H9 (cell line): ENCODE results near the gene SUFU. TPM values are rescaled to one million over a fixed set of nuclear protein-coding genes. Genes with fewer than 3 reads are reported as not detected.
A peak's percentile ranks its signal among the peaks of the same experiment; 100 is the strongest.

Source experiments
- DNase-seq: peaks from one replicate; pipeline ENCODE4 v3.0.0-alpha.2; 2017
- H2AFZ ChIP-seq: one replicate; pipeline ENCODE4 v1.6.1; 2013; ENCODE audit warnings: mild to moderate bottlenecking, low read length, control low read depth, moderate library complexity
- H2AK5ac ChIP-seq: 2 replicates; pipeline ENCODE4 v1.6.1; 2013; ENCODE audit warnings: low read length, control low read depth, mixed read lengths; ENCODE audit not compliant: insufficient read length
- H2BK120ac ChIP-seq: one replicate; pipeline ENCODE4 v1.6.1; 2013; ENCODE audit warnings: low read depth, mild to moderate bottlenecking, low read length, control low read depth, inconsistent platforms; ENCODE audit not compliant: poor library complexity, severe bottlenecking
- H2BK12ac ChIP-seq: 2 replicates; pipeline ENCODE4 v1.6.1; 2013; ENCODE audit warnings: low read length, control low read depth, mixed read lengths, low read depth; ENCODE audit not compliant: insufficient read length
- H2BK15ac ChIP-seq: 2 replicates; pipeline ENCODE4 v1.6.1; 2013; ENCODE audit warnings: low read depth, low read length, control low read depth
- H2BK20ac ChIP-seq: one replicate; pipeline ENCODE4 v1.6.1; 2013; ENCODE audit warnings: low read depth, mild to moderate bottlenecking, low read length, control low read depth, inconsistent platforms; ENCODE audit not compliant: poor library complexity, severe bottlenecking
- H2BK5ac ChIP-seq: 2 replicates; pipeline ENCODE4 v1.6.1; 2013; ENCODE audit warnings: low read length, control low read depth, mixed read lengths; ENCODE audit not compliant: insufficient read length
- H3K14ac ChIP-seq: 2 replicates; pipeline ENCODE4 v1.6.1; 2013; ENCODE audit warnings: low read length, control low read depth; ENCODE audit not compliant: insufficient read depth
- H3K18ac ChIP-seq: 2 replicates; pipeline ENCODE4 v1.6.1; 2013; ENCODE audit warnings: low read depth, mild to moderate bottlenecking, mixed read lengths, low read length, control low read depth; ENCODE audit not compliant: insufficient read length
- H3K23ac ChIP-seq: 2 replicates; pipeline ENCODE4 v1.6.1; 2013; ENCODE audit warnings: low read length, control low read depth, mixed read lengths, low read depth; ENCODE audit not compliant: insufficient read length
- H3K23me2 ChIP-seq: 2 replicates; pipeline ENCODE4 v1.6.1; 2013; ENCODE audit warnings: low read depth, mild to moderate bottlenecking, mixed read lengths, low read length, control low read depth; ENCODE audit not compliant: insufficient read length, poor library complexity, severe bottlenecking
- H3K27ac ChIP-seq: 2 replicates; pipeline ENCODE4 v1.5.1; 2013; ENCODE audit warnings: low read length, control low read depth, mixed read lengths, low read depth; ENCODE audit not compliant: insufficient read length
- H3K27me3 ChIP-seq: 2 replicates; pipeline ENCODE4 v1.6.1; 2013; ENCODE audit warnings: low read length, control low read depth, inconsistent platforms; ENCODE audit not compliant: insufficient read depth
- H3K4ac ChIP-seq: 2 replicates; pipeline ENCODE4 v1.6.1; 2013; ENCODE audit warnings: low read depth, mild to moderate bottlenecking, control low read depth, inconsistent platforms, low read length, moderate library complexity
- H3K4me1 ChIP-seq: 2 replicates; pipeline ENCODE4 v1.6.1; 2013; ENCODE audit warnings: low read length, control low read depth, inconsistent platforms; ENCODE audit not compliant: insufficient read depth
- H3K4me2 ChIP-seq: 2 replicates; pipeline ENCODE4 v1.6.1; 2013; ENCODE audit warnings: low read length, control low read depth, mixed read lengths; ENCODE audit not compliant: insufficient read length, insufficient read depth
- H3K56ac ChIP-seq: 2 replicates; pipeline ENCODE4 v1.6.1; 2013; ENCODE audit warnings: low read depth, mild to moderate bottlenecking, mixed read lengths, low read length, control low read depth; ENCODE audit not compliant: insufficient read length
- H3K79me1 ChIP-seq: 2 replicates; pipeline ENCODE4 v1.6.1; 2013; ENCODE audit warnings: low read depth, mild to moderate bottlenecking, moderate library complexity, low read length, control low read depth, inconsistent platforms; ENCODE audit not compliant: insufficient read depth, poor library complexity, severe bottlenecking
- H3K79me2 ChIP-seq: 2 replicates; pipeline ENCODE4 v1.6.1; 2013; ENCODE audit warnings: low read length, control low read depth, inconsistent platforms; ENCODE audit not compliant: insufficient read depth
- H3K9ac ChIP-seq: 2 replicates; pipeline ENCODE4 v1.6.1; 2013; ENCODE audit warnings: low read length, control low read depth, mixed read lengths; ENCODE audit not compliant: insufficient read length; ENCODE audit errors: extremely low read depth
- H3K9me3 ChIP-seq: one replicate; pipeline ENCODE4 v1.6.1; 2013; ENCODE audit warnings: low read depth, low read length, inconsistent platforms; ENCODE audit not compliant: control insufficient read depth
- H3T11ph ChIP-seq: one replicate; pipeline ENCODE4 v1.6.1; 2013; ENCODE audit warnings: mild to moderate bottlenecking, low read length, control low read depth, inconsistent platforms
- H4K20me1 ChIP-seq: one replicate; pipeline ENCODE4 v1.6.1; 2013; ENCODE audit not compliant: control insufficient read depth, insufficient read length, insufficient read depth
- H4K5ac ChIP-seq: 2 replicates; pipeline ENCODE4 v1.6.1; 2013; ENCODE audit warnings: low read depth, mild to moderate bottlenecking, mixed read lengths, low read length, control low read depth; ENCODE audit not compliant: insufficient read length
- H4K8ac ChIP-seq: replicated peaks from 2 replicates; pipeline ENCODE4 v1.6.1; 2013; ENCODE audit warnings: low read length, control low read depth, mixed read lengths, low read depth; ENCODE audit not compliant: insufficient read length
- H4K91ac ChIP-seq: 2 replicates; pipeline ENCODE4 v1.6.1; 2013; ENCODE audit warnings: low read depth, mild to moderate bottlenecking, moderate library complexity, mixed read lengths, low read length, control low read depth; ENCODE audit not compliant: insufficient read length
- H3K27ac Mint-ChIP-seq, 3 experiments: 2 replicates in 2 of 3; 3 replicates in 1 of 3; pipeline ENCODE4 v1.8.0; 2020 to 2021; ENCODE audit warnings: mixed read lengths in 3 of 3, mild to moderate bottlenecking in 1 of 3, moderate library complexity in 1 of 3
- H3K27me3 Mint-ChIP-seq: 2 replicates; pipeline ENCODE4 v1.8.0; 2021; ENCODE audit warnings: low read depth, mild to moderate bottlenecking, moderate library complexity, mixed read lengths
- H3K36me3 Mint-ChIP-seq, 3 experiments: 2 replicates in 2 of 3; 3 replicates in 1 of 3; pipeline ENCODE4 v1.8.0; 2020 to 2021; ENCODE audit warnings: low read depth in 3 of 3, mixed read lengths in 3 of 3; ENCODE audit not compliant: insufficient read depth in 1 of 3
- H3K4me1 Mint-ChIP-seq, 2 experiments: 2 replicates each; pipeline ENCODE4 v1.8.0; 2020; ENCODE audit warnings: mixed read lengths in 2 of 2
- H3K4me3 Mint-ChIP-seq, 2 experiments: 2 replicates in 1 of 2; 3 replicates in 1 of 2; pipeline ENCODE4 v1.8.0; 2020 to 2021; ENCODE audit warnings: mild to moderate bottlenecking in 2 of 2, mixed read lengths in 2 of 2, moderate library complexity in 1 of 2
- H3K9me3 Mint-ChIP-seq, 2 experiments: 2 replicates in 1 of 2; 3 replicates in 1 of 2; pipeline ENCODE4 v1.8.0; 2020; ENCODE audit warnings: mild to moderate bottlenecking in 2 of 2, mixed read lengths in 2 of 2, moderate library complexity in 1 of 2
- CTCF ChIP-seq: fragments of 200-600 bp; sonication (generic); conservative IDR thresholded peaks from 3 replicates; pipeline ENCODE4 v1.8.0; 2021; ENCODE audit warnings: antibody characterized with exemption, mild to moderate bottlenecking
- WGBS: extraction: QIAGEN DNeasy Blood & Tissue Kit; methylation state at CpG from one replicate; pipeline ENCODE4 v1.1.7; 2013; ENCODE audit warnings: missing lambda C conversion rate, low lambda C conversion rate, mixed read lengths; ENCODE audit not compliant: insufficient read length; ENCODE audit errors: extremely low coverage; 5-methylcytosine and 5-hydroxymethylcytosine counted together
- total RNA-seq: library from RNA; stranded (reverse); gene quantifications from 2 replicates; pipeline ENCODE4 v1.2.1, GENCODE V29; 2021

Gene SUFU
- total RNA-seq, 1 experiment from 2014 or later, result 9.5 TPM

DNA sequence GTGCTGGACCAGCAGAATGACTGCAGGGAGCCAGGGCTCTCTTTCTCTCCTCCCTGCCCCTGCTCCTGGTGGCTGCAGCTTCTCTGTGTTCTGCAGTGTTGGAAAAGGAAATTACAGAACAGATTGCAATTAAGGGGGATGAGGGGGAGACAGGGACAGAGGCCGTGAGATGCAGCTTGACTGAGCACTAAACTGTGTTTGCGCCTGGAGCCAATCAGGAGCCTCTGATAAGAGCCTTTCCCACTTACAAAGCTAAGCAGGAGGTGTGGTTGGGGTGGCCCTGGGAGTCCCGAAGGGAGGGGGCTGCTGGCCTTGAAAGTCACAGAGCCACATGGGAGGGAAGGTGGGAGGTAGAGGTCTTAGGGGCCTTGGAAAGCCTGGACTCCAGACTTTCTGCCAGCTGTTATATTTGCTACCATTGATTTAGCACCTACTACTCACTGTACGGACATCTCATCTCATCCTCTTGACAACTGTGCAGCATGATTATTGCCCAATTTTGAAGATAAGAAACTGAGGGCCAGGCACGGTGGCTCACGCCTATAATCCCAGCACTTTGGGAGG, 167.2 kb downstream of the SUFU start:
- peak overlapping the region in 2 of 3 experiments; percentile 73 to 78; a peak in 4 of 7 replicates for H3K27ac Mint-ChIP-seq
- Histone ChIP-seq H2BK12ac (no peak overlapping the region), H4K91ac (no peak overlapping the region), H2BK20ac (no peak overlapping the region), H2BK5ac (no peak overlapping the region), H3T11ph (no peak overlapping the region), H3K4ac (no peak overlapping the region), H3K4me1 (peaks cover 19% of the 10 kb centered on the region), H3K14ac (0 out of 2 replicates have a peak overlapping the region, but pooled peaks have one; percentile 34), H3K9me3 (no peaks in the 10 kb centered on the region), H4K5ac (no peak overlapping the region), H3K79me1 (no peaks in the 10 kb centered on the region), H3K27me3 (no peaks in the 10 kb centered on the region), H2BK120ac (no peak overlapping the region), H2BK15ac (no peak overlapping the region), H3K23me2 (no peaks in the 10 kb centered on the region), H4K20me1 (no peaks in the 10 kb centered on the region), H4K8ac (no peak overlapping the region), H3K4me2 (peak overlapping the region; percentile 40), H2AFZ (no peak overlapping the region), H3K9ac (no peak overlapping the region), H3K18ac (no peak overlapping the region), H3K27ac (no peak overlapping the region), H3K23ac (no peak overlapping the region), H2AK5ac (no peak overlapping the region), H3K56ac (no peak overlapping the region), H3K79me2 (no peaks in the 10 kb centered on the region)
- H3K4me1 Mint-ChIP-seq, result peaks cover 54 to 66% of the 10 kb centered on the region in 2 experiments
- H3K9me3 Mint-ChIP-seq, result no peaks in the 10 kb centered on the region; a peak in 1 of 5 replicates
- no peaks in the 10 kb centered on the region for H3K27me3 Mint-ChIP-seq
- WGBS, result no CpG with 5 or more reads among the region's 6 CpGs
- H3K4me3 Mint-ChIP-seq, result peak overlapping the region in 1 of 2 experiments; percentile 13; a peak in 1 of 5 replicates
- TF ChIP-seq CTCF, result no peak
- H3K36me3 Mint-ChIP-seq, result no peaks in the 10 kb centered on the region; a peak in 1 of 7 replicates
- DNase-seq, result peak; percentile 58
